ENCODE data around the gene MAN1B1.
"Not testable (repeated sequence)": the region's sequence is repeated elsewhere in the genome, so short reads cannot be mapped to it uniquely, and the experiment has no call there.

The MAN1B1 gene

DNA sequence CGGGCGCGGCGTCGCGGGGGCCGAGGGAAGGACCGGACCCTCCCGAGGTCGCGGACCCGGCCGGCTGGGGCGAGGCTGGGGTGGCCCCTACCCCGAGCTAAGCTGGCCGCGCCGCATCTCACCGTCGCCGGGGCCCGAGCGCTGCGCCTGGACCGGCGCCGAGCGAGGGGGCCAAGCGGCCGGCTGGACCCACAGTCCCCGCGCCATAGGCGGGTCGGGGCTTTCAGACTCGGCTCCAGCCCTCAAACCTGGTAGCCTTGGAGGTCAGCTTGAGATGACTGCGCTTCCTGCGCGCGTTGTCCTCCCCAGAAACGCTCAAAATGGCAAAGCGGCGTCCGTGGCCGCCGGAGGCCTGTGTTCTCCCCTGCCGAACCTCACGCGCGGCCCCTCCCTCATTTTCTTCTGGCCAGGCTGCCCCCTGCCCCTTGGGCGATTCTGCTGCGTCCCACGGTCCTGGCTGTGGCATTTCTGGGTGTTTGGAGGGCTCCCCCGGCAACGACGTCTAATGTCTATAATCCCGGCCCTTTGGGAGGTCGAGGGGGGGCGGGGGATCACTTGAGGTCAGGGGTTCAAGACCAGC is 43.5 kb downstream of the MAN1B1 start:
- no peak for DNase-seq

DNA sequence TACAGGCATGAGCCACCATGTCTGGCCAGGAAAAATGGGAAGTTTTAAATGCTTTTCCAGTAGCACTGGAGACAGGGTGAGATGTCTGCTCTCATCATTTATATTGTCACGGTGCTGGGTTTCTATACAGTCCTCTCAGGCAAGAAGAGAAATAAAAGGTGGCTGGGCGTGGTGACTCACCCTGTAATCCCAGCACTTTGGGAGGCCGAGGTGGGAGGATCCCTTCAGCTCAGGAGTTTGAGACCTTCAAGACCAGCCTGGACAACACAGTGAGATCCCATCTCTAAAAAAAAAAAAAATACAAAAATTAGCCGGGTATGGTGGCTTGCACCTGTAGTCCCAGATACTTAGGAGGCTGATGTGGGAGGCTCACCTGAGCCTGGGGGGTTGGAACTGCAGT is 47.4 kb downstream of the MAN1B1 start:
- DNase-seq = no peak

DNA sequence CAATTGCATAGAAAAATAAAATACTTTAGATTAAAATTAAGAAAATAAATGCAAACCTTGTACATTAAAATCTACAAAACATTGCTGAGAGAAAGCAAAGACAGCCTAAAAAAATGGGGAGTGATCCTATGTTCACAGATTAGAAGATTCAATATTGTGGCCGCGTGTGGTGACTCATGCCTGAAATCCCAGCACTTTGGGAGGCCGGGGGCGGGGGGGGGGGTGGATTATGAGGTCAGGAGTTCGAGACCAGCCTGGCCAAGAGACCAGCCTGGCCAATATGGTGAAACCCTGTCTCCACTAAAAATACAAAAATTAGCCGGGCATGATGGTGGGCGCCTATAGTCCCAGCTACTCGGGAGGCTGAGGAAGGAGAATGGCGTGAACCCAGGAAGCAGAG is 48.4 kb downstream of the MAN1B1 start:
- not testable (repeated sequence) for DNase-seq

DNA sequence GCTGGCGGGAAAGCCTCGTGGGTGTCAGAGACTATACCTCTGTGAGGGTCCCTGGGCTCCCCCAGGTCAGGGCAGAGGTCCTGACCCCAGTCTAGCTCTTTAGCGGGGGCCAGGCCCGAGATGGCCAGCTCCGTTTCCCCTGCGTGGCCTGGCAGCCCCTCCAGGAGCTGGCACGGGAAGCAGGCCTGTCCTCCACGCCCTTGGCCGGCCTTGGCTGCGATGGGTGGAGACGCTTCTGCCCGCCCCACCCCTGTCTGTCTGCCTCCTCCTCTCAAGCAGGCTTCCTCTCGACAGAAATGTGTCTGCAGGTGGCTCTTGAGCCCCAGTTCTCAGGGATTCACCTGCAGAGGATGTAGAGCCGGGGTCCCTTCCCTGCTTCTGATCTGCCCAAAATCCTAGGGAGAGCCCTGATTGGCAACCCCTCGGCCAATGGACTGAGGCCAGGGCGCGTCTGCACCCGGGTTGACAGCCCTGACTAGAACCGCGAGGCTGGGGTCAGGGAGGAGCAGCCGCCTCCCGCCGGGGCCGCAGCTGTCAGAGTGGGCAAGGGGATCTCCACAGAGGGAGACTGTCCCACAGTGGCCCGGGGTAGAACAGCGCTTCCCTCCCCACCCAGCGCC is 49.6 kb downstream of the MAN1B1 start:
- DNase-seq = no peak

DNA sequence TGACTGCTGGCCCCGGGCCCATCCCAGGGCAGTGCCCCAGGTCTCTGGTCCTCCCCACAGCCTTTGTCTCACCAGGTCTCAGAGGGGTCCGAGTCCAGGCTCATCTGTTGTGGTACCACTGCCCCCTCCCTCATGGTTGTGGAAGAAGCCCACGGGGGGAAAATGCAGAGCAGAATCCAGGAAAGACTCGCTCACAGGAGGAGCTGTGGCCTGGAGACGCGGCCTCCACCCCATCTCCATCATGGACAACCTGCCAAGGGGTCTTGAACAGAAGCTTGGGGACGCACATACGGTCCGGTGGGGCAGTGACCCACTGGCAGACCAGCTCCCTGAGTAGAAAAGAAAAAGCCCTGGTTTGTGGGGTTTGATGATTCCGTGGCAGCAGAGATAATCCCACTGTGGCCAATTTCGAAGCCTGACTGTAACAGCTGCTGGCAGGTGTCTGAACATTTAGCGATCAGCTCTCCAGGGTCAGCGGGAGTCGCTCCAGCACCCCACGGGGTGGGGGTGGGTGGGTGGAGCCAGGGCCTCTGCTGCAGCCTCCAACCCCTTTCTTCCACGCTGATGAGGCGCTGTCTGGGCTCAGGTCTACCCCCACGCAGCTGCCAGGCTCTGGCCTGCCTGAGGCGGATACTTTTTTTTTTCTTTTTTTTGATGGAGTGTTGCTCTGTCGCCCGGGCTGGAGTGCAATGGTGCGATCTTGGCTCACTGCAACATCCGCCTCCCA is 50.3 kb downstream of the MAN1B1 start:
- no peak for DNase-seq

DNA sequence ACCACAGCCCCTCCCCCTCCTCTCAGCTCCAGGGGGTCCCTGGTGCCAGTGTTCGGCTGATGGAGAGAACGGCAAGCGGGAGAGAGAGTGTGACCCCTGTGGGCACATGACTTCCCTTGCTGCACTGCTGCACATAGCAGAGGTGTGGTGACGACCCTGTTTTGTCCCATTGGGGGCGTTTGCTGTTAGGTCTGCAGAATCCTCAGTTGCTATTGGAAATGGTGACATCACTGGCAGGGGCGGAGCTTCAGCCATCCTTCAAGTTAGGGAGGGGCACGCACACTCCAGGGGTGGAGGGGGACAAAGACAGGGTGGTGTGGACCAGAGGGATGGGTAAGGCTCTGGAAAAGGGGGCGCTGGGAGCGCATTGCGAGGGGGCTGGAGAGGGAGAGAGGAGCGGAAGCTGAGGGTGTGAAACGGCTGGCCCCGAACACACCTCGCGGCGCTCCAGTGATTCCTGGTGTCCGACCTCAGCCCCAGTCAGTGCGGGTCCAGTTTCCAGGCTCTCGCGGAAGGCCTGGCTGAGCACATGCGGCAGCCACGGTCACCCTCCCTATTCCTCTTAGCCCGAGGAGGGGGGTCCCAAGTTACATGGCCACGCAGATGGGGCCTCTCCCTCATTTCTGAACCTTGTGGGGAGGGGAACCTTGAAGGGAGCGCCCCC is 51.4 kb downstream of the MAN1B1 start:
- DNase-seq = no peak

DNA sequence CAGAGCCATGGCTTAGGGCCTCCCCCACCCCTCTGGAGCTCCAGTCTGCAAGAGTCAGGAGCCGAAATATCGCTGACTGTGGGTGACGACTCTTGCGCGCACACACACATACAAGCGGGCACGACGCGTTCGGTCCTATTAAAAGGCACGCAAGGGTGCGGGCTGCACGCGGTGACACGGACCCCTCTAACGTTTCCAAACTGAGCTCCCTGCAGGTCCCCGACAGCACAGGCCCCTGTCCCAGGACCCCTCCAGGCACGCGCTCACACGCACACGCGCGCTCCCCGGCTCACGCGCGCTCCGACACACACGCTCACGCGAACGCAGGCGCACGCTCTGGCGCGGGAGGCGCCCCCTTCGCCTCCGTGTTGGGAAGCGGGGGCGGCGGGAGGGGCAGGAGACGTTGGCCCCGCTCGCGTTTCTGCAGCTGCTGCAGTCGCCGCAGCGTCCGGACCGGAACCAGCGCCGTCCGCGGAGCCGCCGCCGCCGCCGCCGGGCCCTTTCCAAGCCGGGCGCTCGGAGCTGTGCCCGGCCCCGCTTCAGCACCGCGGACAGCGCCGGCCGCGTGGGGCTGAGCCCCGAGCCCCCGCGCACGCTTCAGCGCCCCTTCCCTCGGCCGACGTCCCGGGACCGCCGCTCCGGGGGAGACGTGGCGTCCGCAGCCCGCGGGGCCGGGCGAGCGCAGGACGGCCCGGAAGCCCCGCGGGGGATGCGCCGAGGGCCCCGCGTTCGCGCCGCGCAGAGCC is 52.1 kb downstream of the MAN1B1 start, which contains the start of gene GRIN1:
TSS of gene GRIN1 (plus strand) at position 433 of the 746 bp plus-strand sequence. CDS start 333 bp downstream, outside the sequence.
- no peak for DNase-seq

DNA sequence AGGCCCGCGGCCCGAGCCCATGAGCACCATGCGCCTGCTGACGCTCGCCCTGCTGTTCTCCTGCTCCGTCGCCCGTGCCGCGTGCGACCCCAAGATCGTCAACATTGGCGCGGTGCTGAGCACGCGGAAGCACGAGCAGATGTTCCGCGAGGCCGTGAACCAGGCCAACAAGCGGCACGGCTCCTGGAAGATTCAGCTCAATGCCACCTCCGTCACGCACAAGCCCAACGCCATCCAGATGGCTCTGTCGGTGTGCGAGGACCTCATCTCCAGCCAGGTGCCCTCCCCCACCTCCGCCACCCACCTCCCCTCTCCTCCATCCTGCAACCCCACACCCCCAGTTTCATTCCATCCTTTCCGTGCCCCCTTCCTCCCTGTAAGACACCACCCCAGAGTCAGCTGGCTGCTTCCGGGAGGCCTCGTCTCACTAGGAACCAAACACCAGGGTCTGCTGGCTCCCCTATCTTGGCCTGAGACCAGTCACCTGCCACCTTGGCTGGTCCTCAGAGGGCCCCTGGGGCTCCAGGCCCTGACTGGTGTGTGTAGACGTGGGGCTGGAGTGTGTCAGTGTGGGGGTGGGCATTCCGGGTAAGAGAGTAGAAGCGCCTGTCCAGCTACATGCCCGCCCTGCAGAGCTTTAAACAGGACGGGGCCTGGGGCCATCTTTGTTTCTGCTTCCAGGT is 52.8 kb downstream of the MAN1B1 start:
- no peak for DNase-seq

DNA sequence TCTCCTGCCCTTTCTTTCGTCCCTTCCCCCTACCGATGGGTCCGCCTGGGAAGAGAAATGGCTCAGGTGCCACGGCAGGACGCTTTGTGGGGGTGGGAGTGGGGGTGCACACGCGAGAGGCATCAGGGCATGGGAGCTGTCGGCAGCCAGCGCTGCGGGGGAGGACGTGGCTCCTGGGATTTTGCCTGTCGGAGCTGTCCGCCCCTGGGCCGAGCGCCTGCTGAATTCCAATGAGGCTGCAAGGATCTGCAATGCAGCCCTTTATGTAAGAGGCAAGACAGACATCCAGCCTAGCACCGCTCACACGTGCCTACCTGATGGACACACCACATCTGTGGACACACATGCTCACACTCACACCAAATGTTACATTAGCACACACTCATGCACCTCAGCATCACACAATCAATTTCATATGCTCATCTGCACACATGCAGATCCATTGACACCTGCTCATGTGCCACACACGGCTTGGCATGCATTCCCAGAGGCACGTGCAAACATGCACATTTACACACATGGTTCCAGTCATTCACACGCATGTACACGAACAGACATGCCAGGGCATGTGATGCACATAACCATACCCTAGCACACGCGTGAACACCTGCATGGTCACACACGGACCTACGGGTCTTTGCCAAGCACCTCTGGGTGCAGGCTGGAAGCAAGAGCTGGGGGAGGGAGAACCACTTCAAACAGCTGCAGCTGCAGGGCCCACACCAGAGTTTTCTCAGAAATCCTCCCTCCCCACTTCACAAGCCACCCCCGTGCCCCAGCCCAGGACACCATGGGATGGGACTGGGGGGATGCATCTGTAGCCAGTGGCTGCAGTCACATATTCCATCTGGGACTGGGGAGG is 53.6 kb downstream of the MAN1B1 start:
- no peak for DNase-seq

DNA sequence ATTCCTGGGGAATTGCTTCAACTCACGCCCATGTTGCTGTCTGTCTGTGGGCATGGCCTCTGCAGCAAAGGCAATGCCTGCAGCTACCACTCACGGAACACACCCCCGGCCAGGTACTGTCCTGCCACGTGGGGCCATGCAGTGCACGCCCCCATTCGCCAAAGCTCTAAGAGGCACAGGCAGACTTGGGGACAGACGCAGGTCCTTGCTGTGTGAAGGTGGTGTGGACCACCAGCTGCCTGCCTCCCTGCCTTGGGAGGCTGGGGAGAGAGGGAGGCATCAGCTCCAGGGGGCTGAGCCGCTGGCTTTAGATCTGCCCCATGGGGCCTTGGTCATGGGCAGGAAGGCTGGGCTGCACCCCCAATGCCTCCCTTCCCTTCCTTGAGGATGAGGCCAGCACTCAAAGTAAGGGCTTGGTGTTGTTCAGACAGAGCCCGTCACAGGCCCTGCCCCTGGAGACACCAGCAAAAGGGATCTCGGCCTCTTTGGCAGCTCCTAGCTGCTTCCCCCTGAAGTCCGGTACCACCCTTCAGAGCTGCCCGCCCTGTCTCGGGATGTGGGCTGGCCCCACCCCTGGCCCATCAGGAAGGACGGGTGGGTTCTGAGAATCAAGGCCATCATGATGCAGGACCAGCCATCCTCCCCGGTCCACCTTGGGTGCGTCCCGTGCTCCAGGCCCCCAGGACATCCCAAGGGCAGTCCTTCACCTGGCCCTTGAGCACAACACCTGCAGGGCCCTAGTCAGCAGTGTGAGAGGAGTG is 54.4 kb downstream of the MAN1B1 start:
- no peak for DNase-seq

DNA sequence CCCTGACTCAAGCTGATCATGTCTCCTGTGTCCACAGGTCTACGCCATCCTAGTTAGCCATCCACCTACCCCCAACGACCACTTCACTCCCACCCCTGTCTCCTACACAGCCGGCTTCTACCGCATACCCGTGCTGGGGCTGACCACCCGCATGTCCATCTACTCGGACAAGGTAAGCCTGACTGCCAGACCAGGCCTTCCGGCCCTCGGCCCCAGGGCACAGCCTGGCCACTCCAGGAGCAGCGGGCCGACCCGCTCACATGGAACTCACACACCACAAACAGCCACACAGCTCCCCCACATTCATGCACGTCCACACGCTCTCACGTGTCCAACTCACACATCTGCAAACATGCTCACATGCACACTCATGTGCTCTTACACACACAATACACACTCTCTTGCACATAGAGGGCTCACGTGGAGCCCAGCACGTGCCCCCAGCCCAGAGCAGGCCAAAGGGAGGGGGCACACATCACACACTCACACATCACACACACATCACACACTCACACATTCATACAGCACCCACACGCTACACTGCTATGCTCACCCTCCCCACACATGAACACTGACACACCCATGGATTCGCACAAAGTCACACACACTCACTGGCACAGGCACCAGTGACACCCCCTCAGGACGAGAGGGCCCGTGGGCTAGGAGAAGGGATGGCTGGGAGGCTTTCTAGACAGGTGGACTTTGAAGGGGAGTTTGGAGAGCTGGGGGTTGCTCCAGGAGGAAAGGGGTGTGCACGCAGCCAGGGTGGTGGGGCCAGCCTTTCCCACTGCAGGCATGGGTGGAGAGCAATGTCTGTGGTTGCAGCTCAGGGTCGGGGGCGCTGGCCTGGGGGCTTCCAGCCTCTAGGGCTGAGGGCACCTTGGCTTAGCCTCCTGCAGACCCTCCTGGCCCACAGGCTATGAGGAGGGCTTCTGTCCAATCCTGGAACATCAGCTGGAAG is 55.5 kb downstream of the MAN1B1 start:
- DNase-seq = no peak

DNA sequence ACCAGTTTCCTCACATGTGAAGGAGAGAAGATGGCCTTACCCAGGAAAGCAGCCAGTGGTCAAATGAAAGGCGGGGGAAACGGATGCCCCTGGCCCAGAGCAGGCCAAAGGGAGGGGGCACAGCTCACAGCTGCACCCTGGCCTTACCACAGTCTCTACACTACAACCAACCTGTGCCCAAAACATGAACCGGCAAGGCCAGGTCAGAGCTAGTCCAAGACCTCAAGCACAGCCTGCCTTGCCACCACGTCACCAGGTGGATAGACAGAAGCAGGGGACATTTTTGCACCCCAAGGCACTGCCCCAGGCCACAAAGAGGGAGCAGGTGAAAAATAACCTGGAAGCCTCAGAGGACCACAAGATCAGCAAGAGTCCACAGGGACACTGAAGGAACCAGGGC is 56.7 kb downstream of the MAN1B1 start:
- DNase-seq = no peak

DNA sequence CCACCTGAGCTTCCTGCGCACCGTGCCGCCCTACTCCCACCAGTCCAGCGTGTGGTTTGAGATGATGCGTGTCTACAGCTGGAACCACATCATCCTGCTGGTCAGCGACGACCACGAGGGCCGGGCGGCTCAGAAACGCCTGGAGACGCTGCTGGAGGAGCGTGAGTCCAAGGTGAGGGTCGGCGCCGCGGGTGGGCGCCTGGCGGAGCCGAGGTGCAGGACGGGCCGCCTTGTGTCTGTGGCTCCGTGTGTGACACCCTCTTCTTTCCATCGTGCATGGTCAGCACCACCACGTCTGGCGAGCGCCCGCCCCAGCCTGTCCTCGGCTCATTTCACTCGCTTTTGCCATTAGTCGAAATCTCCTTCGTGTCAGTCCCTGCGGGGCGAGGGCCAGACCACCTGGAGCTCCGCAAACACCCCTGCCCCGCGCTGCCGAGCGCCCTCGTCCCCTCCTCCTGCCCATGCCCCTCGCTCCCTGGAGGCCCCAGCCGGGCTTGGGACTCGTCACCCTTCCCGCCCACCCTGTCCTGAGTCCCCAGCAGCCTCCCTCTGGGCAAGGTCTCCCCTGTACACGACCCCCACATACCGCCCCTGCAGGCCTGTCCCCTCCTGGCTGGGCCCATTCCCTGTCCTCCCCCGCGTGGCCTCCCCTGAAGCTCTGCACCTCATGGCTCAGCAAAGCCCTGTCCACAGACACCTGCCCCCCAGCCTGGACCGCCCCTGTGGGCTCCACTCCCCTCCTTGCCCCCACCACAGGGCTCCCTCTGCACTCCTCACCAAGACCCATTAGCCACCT is 59.1 kb downstream of the MAN1B1 start:
- no peak for DNase-seq

DNA sequence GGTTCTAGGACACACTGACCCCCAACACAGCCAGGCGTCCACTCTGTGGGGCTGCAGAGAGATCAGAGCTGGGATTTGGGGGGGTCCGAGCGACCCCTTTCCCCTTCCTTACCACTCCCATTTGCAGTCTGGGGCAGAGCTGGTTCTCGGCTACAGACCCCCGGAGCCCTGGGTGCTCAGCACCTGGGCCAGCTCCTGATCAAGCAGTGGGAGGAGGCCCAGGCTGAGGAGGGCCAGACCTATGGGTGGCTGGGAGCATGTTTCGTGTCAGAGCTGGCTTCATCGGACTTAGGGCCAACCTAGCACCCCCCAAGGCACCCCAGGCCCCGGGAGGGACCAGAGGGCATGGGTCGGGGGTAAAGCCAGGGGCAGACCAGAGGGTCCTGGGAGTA is 59.7 kb downstream of the MAN1B1 start:
- DNase-seq = no peak

DNA sequence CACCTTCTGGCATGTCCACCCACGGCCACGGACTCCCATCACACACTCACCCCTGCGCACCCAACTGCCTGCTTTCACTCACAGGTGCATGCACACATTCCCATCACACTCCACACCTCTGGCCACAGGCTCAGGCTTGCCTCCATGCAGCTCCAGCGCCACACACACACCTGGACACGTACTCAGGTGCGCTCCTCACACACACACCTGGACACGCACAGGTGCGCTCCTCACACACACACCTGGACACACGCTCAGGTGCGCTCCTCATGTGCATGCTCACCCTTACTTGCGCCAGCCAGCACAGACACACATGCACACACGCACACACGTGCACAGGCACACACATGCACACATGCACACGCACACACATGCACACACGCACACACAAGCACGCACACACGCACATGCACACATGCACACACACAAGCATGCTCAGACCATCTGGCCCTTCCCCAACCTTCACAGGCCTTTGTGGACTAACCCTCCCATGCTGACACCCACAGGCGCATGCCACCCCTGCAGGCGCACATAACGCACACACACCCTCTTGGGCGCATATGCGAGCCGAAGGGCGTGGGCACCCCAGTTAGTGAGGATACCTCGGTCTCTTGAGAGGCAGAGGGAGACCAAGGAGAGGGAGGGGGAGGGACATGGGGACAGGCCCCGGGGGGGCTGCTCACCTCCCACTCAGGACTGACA is 60.5 kb downstream of the MAN1B1 start:
- DNase-seq = no peak

DNA sequence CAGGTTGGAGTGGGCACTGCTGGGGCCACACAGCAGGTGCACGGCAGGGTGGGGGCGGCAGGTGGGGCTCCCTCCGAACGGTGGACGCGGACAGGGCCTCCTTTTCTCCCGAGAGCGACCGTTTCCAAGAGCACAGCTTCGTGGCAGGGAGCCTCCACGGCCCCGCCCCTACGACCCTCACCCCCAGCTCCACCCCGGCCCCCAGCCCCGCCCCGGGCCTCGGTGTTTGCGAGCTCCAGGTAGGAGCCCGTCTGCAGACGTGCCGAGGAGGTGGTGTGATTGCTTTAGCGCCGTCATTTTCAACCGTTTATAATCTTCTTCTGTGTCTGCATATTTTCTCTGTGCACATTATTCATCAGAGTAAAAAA is 61.0 kb downstream of the MAN1B1 start:
- DNase-seq = no peak

DNA sequence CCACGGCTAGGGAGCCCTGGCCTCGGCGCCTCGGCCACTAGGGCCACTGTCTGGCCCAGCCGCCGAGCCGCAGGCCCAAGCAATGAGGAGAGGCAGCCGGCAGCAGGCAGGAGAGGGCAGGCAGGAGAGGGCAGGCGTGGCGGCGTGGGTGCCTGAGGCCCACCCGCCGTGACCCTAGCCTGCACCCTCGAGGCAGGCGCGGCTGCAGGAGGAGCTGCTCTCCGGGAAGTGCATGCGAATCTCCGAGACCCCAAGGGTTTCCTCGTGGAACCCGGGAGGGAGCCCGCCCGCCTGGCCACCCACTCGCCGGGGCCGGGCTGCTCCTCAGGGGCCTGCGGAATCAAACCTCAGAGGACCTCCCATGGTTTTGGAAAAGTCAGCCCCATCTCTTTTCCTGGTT is 61.5 kb downstream of the MAN1B1 start:
- no peak for DNase-seq

DNA sequence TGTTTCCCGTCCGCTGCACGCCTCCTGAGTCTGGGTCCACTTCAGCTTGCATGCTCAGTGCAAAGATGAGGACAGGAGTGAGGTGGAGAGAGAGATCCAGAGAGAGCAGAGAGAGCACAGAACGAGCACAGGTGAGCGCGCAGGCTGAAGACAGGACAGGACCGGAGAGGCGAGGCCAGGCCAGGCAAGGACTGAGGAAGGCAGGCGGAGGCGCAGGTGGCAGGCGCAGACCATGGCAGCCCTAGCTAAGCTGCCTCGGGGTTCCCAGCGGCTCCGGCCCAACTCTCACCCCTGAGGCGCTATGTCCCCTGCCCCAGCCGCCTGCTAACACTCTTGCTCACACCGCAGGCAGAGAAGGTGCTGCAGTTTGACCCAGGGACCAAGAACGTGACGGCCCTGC is 61.9 kb downstream of the MAN1B1 start:
- DNase-seq = no peak
